Myocyte (in vitro differentiated cells): ENCODE measurements around the gene FMNL1. TPM values are rescaled to one million over a fixed set of nuclear protein-coding genes. Genes with fewer than 3 reads are reported as not detected.
"Not testable (repeated sequence)": the region's sequence is repeated elsewhere in the genome, so short reads cannot be mapped to it uniquely, and the experiment has no call there.

Source experiments
- DNase-seq: peaks from one replicate; pipeline ENCODE4 v3.0.0-alpha.2; 2012; ENCODE audit warnings: low read depth
- polyA plus RNA-seq: library from polyadenylated mRNA; unstranded; fragments of >200 nt; gene quantifications from one replicate; pipeline ENCODE4 v1.2.1, GENCODE V29; 2012; ENCODE audit warnings: missing spikeins
- total RNA-seq: library from RNA; depleted of rRNA; stranded (reverse); fragments of >200 nt; gene quantifications from 2 replicates; pipeline ENCODE4 v1.2.3, GENCODE V29; 2014

Gene FMNL1, protein sequence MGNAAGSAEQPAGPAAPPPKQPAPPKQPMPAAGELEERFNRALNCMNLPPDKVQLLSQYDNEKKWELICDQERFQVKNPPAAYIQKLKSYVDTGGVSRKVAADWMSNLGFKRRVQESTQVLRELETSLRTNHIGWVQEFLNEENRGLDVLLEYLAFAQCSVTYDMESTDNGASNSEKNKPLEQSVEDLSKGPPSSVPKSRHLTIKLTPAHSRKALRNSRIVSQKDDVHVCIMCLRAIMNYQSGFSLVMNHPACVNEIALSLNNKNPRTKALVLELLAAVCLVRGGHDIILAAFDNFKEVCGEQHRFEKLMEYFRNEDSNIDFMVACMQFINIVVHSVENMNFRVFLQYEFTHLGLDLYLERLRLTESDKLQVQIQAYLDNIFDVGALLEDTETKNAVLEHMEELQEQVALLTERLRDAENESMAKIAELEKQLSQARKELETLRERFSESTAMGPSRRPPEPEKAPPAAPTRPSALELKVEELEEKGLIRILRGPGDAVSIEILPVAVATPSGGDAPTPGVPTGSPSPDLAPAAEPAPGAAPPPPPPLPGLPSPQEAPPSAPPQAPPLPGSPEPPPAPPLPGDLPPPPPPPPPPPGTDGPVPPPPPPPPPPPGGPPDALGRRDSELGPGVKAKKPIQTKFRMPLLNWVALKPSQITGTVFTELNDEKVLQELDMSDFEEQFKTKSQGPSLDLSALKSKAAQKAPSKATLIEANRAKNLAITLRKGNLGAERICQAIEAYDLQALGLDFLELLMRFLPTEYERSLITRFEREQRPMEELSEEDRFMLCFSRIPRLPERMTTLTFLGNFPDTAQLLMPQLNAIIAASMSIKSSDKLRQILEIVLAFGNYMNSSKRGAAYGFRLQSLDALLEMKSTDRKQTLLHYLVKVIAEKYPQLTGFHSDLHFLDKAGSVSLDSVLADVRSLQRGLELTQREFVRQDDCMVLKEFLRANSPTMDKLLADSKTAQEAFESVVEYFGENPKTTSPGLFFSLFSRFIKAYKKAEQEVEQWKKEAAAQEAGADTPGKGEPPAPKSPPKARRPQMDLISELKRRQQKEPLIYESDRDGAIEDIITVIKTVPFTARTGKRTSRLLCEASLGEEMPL
- total RNA-seq = 56.3 and 110 TPM in 2 replicates
- 69.5 TPM for polyA plus RNA-seq

DNA sequence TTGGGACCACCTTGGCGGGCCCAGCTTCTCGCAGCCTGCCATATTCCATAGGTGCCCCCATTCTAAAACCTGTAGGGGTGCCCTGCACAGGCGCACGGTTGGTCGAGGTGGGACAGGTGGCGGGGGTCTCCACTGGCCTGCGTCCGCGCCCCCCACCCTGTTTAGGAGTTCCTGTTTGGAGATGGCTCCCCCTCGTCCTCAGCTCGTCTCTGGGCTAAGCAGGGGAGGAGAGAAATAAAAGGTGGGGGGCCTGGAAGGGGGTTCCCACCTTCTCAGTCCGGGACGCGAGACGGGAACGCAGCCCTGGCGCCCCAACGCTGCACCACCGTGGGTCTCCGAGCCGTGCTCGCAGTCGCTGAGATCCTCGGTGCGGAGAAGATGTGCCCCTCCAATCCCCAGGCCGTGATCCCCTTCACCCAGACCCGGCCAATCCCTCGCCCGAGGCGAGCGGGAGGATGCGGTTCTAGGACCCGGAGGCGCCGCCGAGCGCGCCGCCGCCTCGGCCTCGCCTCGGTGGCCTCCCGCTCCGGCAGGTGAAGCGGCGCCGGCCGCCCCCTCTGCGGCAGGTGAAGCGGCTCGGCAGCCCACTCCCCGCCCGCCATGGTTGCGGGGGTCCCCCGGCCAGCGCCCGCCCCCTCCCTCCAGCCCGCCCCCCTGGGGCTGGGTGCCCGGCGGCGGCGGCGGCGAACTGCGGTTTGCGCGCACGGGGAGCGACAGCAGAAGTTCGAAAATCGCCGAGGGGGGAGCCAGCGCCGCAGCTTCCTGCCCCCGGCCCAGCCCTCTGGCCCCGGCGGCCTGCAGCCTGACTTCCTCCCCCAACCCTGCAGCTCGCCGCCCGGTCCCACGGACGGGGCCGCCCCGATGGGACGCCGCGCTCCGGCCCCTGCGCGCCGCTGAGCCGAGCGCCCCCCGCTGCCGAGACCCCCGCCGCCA is at the start of gene FMNL1:
TSS of gene FMNL1 (plus strand) at position 805 of the 933 bp plus-strand sequence. CDS start 240 bp downstream, outside the sequence.
- DNase-seq = peak; percentile 65

DNA sequence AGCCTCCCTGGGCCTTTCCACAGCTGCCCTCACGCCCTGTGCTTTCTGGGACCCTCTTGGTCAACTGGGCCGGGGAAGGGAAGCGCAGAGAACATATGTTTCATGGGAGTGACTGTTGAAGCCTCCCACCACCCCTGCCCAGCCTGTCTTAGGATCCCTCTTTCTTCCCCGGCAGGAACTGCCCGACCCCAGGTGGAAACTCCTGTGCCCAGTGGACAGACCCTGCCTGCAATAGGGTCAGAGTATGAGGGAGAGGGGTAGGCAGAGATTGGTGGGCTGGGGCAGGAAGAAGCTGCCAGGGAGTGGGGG is 49.5 kb upstream of the FMNL1 start:
- DNase-seq = no peak

DNA sequence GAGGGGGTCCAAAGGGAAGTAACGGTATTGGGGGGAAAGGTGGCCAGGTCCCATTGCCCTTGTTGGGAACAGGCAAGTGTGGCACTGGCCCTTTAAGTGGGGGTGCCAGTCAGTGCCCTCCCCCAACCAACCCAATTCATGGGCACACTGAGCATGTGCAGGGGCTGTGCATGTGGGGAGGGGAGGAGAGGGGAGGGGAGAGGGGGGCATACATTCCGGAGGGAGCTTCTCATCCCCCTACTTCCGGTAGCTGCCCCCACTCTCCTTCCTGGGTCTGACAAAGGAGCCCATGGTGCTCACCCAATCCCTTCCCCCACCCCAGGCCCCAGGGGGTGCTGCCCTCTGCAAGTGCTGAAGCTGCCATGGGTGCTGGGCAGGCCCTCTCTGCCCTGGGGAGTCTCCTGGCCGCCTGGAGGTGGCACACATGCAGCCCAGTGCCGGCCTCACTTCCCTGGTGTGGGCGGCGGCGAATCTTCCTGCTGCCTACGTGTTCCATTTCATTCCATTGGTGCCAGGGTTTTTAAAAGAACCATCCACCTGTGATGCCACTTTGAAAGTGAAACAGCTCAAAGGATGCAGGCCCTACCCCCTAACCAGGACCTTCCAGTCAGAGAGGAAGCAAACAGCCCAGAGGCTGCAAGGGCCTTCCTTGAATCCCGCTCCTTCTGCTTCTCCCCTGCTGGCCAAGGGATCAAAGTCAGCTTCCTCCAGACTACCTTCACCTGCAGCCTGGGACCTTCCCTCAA is 49.0 kb upstream of the FMNL1 start:
- DNase-seq = peak; percentile 95

DNA sequence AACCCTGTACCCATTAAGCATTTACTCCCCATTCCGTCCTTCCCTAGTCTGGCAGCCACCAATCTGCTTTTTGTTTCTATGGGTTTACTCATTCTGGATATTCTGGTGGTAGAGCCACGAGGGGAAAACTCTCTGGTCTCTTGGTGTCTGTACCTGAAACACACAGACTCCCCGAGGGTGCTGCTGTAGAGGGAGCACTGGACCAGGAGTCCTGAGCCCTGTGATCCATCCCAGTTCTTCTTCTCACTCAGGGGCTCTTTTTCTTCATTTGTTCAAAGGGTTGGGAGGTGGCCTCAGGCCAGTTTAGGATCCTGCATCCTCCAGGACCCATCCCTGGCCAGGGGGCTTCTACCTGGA is 45.9 kb upstream of the FMNL1 start:
- no peak for DNase-seq

DNA sequence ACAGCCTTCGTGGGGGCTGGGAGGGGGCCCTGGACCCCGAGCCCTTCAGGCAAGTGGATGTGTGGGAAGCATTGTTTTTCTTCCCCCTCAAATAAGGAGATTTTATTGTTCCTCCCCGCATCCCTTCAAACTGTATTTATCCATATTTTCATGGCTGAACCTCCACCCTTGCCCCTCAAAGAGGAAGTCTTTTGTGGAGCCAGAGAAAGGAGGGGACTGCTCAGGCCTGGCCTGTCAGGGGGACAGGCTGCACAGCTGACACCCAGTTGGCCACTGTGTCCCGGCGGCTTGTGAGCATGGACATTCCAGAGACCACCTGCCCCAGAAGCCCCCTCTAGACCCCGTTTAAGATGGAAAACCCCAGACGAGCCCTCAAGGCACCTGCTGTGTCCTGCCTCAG is 44.1 kb upstream of the FMNL1 start:
- no peak for DNase-seq

DNA sequence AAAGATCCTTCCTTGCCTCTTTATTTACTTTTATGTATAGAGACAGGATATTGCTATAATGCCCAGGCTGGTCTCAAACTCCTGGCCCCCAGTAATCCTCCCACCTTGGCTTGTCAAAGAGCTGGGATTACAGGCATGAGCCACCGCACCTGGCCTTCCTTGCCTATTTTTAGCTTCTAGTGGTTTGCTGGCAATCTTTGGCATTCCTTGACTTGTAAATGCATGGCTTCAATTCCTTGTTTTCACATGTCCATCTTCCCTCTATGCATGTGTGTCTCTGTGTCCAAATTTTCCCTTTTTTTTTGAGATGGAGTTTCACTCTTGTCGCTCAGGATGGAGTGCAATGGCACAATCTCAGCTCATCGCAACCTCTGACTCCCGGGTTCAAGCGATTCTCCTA is 37.5 kb upstream of the FMNL1 start:
- DNase-seq = peak; percentile 53

DNA sequence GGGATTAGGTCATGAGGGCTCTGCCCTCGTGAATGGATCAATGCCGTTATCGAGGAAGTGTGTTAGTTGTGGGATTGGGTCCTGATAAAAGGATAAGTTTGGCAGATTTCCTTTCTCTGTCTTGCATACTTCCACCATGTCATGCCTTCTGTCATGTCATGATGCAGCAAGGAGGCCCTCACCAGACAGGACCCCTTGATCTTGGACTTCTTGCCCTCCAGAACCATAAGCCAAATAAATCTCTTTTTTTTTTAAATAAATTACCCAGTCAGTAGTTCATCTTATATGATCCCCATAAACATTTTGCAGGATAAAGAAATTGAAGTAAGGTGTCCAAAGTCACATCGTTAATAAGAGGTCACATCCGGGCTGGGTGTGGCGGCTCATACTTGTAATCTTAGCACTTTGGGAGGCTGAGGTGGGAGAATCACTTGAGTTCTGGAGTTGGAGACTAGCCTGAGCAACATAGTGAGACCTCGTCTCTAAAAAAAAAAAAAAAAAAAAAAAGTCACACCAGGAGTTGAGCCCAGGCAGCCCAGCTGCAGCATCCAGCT is 34.8 kb upstream of the FMNL1 start:
- DNase-seq = no peak

DNA sequence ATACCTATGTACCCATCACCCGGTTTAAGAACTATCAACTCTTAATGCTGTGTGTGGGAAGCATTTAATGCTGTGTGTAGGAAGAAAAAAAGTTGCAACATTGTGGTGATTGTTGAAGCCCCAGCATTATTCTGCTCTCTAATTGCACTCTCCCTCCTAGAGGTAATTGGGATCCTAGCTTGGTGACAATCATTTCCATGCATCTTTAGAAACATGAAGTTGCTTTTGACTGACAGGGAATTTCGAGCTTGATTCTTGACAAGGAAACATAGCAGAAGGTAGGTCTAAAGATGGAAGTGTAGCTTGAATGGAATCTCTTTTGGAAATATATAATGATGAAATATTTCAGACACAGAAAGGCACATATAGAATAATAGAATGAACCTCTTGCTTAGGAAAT is 32.7 kb upstream of the FMNL1 start:
- DNase-seq = no peak

DNA sequence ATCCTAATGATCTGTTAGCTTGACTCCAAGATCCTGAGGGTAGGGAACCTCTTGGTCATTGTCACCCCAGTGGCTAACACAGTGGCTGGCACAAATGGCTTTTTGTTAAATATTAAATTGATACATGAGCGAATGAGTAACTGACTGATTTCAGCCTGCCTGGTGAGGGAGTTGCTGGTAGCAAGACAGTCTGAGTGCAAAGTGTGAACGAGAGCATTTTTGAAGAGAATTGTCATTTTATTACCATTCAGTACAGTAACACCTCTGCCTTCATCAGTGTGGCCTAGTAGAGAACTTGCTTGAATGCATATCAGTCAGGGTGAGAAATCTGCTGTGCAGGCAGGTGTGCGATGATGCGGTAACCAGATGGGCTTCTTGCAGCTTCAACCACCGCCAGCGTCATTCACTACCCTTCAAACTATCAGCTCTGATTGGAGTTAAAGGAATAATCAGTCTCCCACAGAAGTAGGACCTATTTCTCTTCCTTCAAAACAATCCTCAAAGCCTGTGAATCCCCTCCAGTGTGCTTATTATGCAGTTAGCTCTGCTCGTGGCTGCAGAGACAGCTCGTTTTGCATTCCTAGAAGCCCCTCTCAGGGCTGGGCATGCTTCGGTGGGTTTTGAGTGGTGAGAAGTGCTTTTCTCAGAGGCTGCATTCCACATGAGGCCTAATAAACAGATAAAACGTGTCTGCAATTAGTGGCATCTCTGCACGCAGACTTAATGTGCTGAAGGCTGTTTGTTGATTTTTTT is 31.0 kb upstream of the FMNL1 start:
- no peak for DNase-seq

DNA sequence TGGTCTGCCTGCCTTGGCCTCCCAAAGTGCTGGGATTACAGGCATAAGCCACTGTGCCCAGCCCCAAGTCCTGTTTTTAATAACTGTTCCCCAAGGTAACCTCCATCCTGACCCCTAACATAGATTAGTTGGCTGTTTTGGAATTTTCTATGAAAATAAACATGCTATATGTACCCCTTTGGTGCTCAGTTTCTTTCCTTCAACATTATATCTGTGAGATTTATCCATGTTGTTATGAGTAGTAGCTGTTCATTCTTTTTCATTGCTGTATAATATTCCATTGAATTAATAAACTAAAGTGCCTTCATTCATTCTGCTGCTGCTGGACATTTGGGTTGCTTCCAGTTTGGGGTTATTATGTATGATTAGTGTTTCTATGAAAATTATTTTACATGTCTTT is 26.3 kb upstream of the FMNL1 start:
- no peak for DNase-seq

DNA sequence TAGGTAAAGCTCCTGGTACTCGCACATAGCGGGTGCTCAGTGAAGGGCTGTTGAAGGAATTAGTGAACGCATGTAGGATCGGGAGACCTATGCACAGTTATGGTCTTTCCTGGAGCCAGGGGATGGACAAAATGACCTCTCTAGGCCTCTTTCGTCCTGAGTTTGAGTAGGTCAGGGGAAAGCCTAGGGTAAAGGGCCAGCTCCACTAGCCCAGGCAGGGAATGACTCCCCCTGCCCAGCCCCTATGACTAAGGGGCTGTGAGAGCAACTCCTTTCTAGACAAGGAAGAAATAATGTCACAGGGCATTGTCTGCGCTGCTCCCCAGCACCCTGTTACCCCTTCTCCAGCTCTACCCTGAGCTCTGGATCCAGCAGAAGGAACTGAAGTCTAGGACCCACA is 24.6 kb upstream of the FMNL1 start:
- no peak for DNase-seq

DNA sequence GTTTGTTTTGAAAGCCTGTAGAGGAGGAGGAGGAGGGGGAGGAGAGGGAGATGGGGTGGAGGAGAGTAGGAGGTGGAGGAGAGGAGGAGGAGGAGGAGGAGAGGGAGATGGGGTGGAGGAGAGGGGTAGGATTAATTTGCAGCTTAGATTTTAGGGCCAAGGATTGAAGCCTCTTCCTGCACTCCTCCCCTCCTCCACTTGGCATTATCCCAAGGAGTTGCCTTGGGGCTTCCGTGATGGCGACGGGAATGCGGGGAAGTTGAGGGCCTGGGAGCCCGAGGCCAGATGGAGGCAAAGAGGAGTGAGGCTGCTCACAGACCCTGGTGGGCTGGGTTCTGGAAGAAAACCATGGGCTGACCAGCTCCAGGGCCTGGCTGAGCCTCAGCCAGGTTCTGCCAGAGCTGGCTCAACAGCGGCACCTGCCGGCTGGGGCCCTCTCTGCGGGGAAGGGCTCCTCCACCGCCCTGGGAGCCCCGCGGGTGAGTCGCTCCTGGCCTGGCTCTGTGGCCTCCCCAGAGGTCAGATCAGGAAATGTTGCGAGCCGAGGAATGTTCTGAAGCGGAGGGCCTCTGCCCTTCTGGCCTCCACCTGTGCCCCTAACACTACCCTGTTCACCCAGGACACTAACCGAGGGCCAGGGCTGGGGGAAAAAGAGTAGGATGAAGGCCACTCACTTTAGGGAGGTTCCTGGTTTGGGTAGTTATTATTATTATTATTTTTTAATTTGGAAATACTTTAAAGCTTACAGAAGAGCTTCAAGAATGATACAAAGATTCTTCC is 23.9 kb upstream of the FMNL1 start:
- peak; percentile 95 for DNase-seq

DNA sequence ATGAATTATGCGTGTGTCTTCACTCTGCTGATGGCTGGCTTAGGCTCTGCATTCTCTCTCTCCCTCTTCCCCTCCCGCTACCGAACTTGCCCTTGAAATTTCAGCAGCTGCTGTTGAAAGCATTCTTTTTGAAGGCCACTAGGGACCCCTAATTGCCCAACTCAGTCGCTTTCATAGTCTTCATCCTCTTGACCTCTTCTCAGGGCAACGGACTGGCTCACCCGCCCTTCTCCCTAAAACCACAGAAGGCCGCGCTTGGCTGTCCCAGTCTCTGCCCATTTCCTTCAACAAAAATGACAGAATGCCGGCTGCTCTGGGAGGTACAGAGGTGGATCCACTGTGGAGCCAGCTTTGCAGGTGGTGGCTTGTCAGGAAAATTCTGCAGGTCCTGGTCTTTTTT is 21.0 kb upstream of the FMNL1 start:
- peak; percentile 86 for DNase-seq

DNA sequence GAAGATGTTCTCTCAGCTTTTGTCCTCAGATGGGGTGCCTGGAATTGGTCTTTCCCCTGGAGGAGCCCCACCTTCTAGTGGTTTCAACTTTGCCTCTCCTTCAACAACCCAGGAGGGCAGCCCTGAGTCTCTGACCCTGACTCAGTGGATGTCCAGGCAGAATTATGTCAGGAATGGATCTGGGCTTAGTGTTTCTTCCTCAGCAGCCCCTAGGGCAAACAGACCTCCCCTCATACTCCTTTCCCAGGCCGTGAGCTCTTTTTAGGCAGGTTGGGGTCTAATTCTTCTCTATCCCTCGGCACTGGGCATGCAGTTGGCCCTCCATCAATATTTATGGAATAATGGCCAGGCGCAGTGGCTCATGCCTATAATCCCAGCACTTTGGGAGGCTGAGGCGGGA is 20.2 kb upstream of the FMNL1 start:
- no peak for DNase-seq

DNA sequence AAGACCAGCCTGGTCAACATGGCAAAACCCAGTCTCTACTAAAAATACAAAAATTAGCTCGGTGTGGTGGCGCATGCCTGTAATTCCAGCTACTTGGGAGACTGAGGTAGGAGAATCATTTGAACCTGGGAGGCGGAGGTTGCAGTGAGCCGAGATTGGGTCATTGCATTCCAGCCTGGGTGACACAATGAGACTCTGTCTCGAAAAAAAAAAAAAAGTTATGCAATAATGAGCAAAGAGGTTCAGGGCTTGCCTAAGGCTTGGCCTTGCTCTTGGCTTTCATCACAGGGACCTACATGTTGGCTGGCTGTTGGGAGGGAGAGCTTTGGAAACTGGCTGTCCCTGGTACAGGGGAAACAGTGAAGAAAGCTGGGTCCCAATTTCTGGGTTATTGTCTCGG is 19.8 kb upstream of the FMNL1 start:
- not testable (repeated sequence) for DNase-seq

DNA sequence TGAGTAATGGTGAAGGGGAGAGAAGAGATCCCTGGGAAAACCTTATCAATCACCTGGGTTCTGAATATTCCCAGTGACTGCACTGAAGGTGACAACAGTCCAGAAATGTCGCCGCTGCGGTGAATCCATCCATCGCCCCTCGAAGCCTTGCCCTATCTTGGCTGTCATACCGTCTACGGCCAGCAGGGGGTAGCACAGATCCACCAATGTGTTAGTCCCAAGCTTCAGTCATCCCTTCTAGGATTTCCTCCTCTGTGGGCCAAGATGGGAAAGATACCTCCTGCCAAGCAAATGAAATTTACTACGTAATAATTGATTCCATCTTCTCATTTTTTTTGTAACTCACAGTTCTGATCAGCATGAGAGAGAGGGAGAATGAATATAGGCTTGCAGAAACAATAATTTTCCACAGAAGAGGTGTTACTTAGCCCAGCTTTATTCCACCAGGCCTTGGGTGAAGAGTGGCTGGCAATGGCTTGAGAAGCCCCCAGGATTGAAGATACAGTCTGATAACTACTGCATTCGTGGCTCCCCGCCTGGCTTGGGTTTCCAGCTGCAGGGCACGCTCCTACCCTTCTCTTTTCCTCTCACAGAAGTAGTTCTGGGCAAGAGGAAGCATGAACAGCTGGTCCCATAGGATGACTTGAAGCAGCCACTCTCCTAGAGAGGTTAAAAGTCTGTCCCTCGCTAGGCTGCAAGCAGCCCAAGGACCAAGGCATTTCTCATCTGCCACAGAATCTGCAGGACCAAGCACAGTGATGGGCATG is 2.6 kb upstream of the FMNL1 start:
- DNase-seq = peak; percentile 88

DNA sequence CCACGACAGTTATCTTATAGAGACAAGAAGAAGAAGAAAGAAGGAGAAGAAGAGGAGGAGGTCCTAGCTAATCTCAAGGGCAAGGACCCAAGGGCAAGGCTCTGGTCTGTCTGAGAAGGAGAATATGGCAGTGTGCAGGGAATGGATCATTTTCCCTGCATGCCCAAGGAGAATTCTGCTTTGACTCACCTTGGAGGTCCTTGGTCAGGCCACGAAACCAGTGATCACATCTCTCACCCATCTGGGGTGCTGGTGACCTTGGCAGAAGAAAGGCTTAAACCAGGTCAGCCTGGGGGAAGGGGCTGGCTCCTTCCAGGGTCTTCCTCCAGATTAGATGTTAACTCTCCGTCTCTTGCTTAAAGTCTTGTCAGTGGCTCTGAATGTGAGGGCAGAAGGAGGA is 1.6 kb upstream of the FMNL1 start:
- DNase-seq = no peak

DNA sequence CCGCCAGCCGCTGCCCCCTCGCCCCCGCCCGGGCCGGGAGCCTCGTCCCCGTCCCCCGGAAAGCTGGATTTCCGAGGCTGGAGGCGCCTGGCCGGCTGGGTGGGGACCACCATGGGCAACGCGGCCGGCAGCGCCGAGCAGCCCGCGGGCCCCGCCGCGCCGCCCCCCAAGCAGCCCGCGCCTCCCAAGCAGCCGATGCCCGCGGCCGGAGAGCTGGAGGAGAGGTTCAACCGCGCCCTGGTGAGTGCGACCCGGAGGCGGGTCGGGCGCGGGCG is 266 bp downstream of the FMNL1 start:
- DNase-seq = no peak
